SK-N-SH treated with all-trans-retinoic acid at 6 μM for 48 hours (cell line): ENCODE data around the gene UBLCP1.

Experiments
- ARNTL ChIP-seq: fragments of 450-650 bp; formaldehyde crosslinking; IDR thresholded peaks from 2 replicates; pipeline ENCODE4 v1.5.0; 2020; ENCODE audit warnings: low read depth, mild to moderate bottlenecking, moderate library complexity, borderline replicate concordance
- BACH2 ChIP-seq: fragments of 250-450 bp; sonication (Bioruptor Pico); IDR thresholded peaks from 2 replicates; pipeline ENCODE4 v1.9.0; 2021; ENCODE audit warnings: mild to moderate bottlenecking, borderline replicate concordance
- CSDC2 ChIP-seq: fragments of 250-450 bp; sonication (Bioruptor Pico); IDR thresholded peaks from 2 replicates; pipeline ENCODE4 v1.5.0; 2020; ENCODE audit warnings: mild to moderate bottlenecking, moderate library complexity
- CSRNP3 ChIP-seq: fragments of 250-450 bp; sonication (Bioruptor Pico); IDR thresholded peaks from 2 replicates; pipeline ENCODE4 v1.5.1; 2021; ENCODE audit warnings: mild to moderate bottlenecking, moderate library complexity
- ESRRG ChIP-seq: fragments of 250-450 bp; sonication (Bioruptor Pico); IDR thresholded peaks from 2 replicates; pipeline ENCODE4 v1.6.1; 2021; ENCODE audit warnings: mild to moderate bottlenecking
- PATZ1 ChIP-seq: fragments of 250-450 bp; sonication (Bioruptor Pico); IDR thresholded peaks from 2 replicates; pipeline ENCODE4 v1.8.0; 2020; ENCODE audit warnings: mild to moderate bottlenecking, moderate library complexity, borderline replicate concordance
- POU6F1 ChIP-seq: fragments of 250-450 bp; sonication (Bioruptor Pico); IDR thresholded peaks from 2 replicates; pipeline ENCODE4 v1.8.0; 2021; ENCODE audit warnings: low read depth, mild to moderate bottlenecking, moderate library complexity, borderline replicate concordance
- SNAI2 ChIP-seq: fragments of 250-450 bp; sonication (Bioruptor Pico); IDR thresholded peaks from 2 replicates; pipeline ENCODE4 v1.5.0; 2020; ENCODE audit warnings: mild to moderate bottlenecking, moderate library complexity
- TOX ChIP-seq: fragments of 250-450 bp; sonication (Bioruptor Pico); IDR thresholded peaks from 2 replicates; pipeline ENCODE4 v1.8.0; 2021; ENCODE audit warnings: mild to moderate bottlenecking, moderate library complexity, borderline replicate concordance
- ZFP3 ChIP-seq: fragments of 250-450 bp; sonication (Bioruptor Pico); IDR thresholded peaks from 2 replicates; pipeline ENCODE4 v1.5.0; 2020; ENCODE audit warnings: mild to moderate bottlenecking, moderate library complexity
- ZFP30 ChIP-seq: fragments of 450-650 bp; formaldehyde crosslinking; IDR thresholded peaks from 2 replicates; pipeline ENCODE4 v1.5.0; 2022; ENCODE audit warnings: mild to moderate bottlenecking, moderate library complexity
- TF ChIP-seq, protein P1 (sequence below): fragments of 250-450 bp; sonication (Bioruptor Pico); IDR thresholded peaks from 2 replicates; pipeline ENCODE4 v1.5.1; 2020; ENCODE audit warnings: low read depth, mild to moderate bottlenecking, moderate library complexity

GRCh38 chr5:159240301-159240870, 22.7 kb upstream of the UBLCP1 start:
- no peak for TF ChIP-seq ZFP30 (CRISPR knock-in tag)
- no peak for TF ChIP-seq SNAI2 (CRISPR knock-in tag)
- TF ChIP-seq BACH2 (CRISPR knock-in tag), result no peak
- no peak for TF ChIP-seq CSDC2 (CRISPR knock-in tag)
- TF ChIP-seq ARNTL (CRISPR knock-in tag), result no peak
- no peak for TF ChIP-seq POU6F1 (CRISPR knock-in tag)
- no peak for TF ChIP-seq CSRNP3 (CRISPR knock-in tag)
- no peak for TF ChIP-seq ZFP3 (CRISPR knock-in tag)
- TF ChIP-seq ESRRG (CRISPR knock-in tag), result no peak
- TF ChIP-seq, protein P1, sequence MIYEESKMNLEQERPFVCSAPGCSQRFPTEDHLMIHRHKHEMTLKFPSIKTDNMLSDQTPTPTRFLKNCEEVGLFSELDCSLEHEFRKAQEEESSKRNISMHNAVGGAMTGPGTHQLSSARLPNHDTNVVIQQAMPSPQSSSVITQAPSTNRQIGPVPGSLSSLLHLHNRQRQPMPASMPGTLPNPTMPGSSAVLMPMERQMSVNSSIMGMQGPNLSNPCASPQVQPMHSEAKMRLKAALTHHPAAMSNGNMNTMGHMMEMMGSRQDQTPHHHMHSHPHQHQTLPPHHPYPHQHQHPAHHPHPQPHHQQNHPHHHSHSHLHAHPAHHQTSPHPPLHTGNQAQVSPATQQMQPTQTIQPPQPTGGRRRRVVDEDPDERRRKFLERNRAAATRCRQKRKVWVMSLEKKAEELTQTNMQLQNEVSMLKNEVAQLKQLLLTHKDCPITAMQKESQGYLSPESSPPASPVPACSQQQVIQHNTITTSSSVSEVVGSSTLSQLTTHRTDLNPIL, result no peak
- TF ChIP-seq PATZ1 (CRISPR knock-in tag), result no peak
- TF ChIP-seq TOX (CRISPR knock-in tag), result no peak
